Measurements from ENCODE around the gene GPR142.

GPR142 gene

GRCh38 chr17:74344658-74345057, 22.6 kb upstream of the GPR142 start:
- DNase-seq (ENCODE audit: low read depth in 4 of 4, low spot score in 1 of 4), result no peak

GRCh38 chr17:74345433-74346241, 21.7 kb upstream of the GPR142 start:
- DNase-seq (ENCODE audit: low read depth in 4 of 4, low spot score in 1 of 4), result no peak

GRCh38 chr17:74347646-74348045, 19.7 kb upstream of the GPR142 start:
- no peak for DNase-seq (ENCODE audit: low read depth in 4 of 4, low spot score in 1 of 4)

- DNase-seq (ENCODE audit: low read depth in 4 of 4, low spot score in 1 of 4), result no peak
Measured at GRCh38 chr17:74349120-74349519, 18.2 kb upstream of the GPR142 start.

DNA sequence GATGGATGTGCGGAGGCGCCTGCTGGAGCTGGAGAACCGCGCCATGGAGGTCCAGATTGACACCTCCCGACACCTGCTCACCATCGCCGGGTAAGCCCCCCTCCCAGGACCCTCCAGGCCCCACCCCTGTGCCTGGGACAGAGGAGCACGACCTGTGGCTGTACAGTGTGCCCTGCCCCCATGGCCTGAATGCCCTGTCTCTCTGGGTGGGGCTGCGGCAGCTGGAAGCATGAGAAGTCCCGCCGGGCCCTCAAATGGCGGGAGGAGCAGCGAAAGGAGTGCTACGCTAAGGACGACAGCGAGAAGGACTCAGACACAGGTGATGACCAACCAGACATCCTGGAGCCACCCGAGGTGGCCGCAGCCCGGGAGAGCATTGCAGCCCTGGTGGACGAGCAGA, 16.8 kb upstream of the GPR142 start:
- DNase-seq (ENCODE audit: low read depth in 4 of 4, low spot score in 1 of 4), result no peak

- no peak for DNase-seq (ENCODE audit: low read depth in 4 of 4, low spot score in 1 of 4)
Measured at GRCh38 chr17:74351552-74352210, 15.6 kb upstream of the GPR142 start.

DNA sequence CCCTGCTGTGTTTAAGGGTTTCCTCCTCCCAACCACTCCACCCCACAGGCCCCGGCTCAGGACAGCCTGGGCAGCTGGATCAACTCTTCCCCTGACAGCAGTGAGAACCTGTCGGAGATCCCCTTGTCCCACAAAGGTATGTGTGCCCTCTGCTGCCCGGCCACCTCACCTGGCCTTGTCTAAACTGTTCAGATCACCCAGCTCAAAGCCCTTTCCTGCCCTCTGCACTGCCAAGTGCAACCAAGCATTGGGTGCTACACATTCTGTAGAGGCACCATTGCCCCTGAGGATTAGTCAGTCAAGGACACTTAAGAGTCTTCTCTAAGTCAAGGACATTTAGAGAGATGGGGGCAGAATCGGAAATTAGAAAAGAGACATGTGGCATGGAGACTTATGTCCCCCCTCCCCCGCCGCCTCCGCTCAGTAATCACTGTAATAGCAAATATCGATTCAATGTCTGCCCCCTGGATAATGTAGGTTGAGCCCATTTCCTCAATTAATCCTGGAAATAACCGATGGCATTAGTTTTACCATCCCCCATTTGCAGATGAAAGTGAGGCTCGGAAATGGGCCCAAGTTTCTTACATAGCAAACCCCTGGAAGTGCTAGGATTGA, 13.8 kb upstream of the GPR142 start:
- no peak for DNase-seq (ENCODE audit: low read depth in 4 of 4, low spot score in 1 of 4)

GRCh38 chr17:74354123-74354522, 13.2 kb upstream of the GPR142 start:
- DNase-seq (ENCODE audit: low read depth in 4 of 4, low spot score in 1 of 4), result peak in 2 of 4 experiments; percentile 46 to 60

DNA sequence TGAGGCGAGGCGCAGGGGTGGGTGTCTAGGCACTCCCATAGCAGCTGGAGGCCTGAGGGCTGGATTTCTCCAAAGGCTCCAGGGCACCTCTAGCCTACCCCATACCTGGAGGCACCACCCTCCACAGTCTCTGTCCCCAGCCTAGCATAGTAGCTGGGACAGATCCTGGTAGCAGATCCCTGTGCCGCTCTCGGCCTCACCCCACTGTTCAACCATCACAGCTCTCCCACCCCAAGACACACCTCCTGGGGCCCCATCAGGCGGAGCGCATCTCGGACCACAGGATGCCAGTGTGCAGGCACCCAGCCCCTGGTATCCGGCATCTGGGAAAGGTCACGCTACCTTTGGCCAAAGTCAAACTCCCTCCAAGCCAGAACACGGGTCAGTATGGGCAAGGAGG, 12.7 kb upstream of the GPR142 start:
- no peak for DNase-seq (ENCODE audit: low read depth in 4 of 4, low spot score in 1 of 4)

GRCh38 chr17:74355065-74355464, 12.2 kb upstream of the GPR142 start:
- no peak for DNase-seq (ENCODE audit: low read depth in 4 of 4, low spot score in 1 of 4)

DNA sequence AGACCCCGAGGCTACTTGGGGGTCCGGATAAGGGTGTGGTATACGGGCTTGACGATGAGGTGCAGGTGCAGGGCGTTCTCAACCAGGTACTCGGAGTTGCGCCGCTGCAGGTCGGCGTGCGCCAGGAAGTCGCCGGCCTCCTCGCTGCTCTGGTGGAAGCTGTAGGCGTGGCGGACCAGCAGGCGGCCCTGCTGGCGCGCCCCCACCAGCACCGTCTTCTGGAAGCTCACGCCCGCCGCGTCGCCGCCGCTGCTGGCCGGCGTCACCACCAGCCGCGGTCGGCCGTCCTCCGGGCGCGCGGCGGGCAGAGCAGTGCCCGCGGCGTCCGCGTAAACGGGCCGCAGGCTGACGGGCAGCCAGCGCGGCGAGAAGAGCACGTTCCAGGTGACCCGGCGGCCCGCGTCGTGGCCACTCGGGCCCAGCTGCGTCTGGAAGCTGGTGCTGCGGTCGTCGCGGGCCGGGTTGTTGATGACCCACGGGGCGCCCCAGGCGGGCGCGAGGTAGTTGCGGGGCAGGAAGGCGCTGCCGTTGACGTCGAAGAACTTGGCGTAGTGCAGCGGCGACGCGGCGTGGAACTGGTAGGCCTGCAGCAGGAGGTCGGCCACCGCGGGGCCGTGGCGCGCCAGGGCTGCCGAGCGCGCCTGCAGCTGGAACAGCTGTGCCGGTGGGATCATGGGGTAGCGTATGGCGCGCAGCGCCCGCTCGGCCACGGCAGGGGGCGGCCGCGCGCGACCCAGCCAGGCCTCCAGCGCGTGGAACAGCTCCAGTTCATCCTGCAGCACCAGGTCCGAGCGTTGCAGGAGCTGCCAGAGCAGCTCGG, 10.4 kb upstream of the GPR142 start:
- no peak for DNase-seq (ENCODE audit: low read depth in 4 of 4, low spot score in 1 of 4)

- no peak for DNase-seq (ENCODE audit: low read depth in 4 of 4, low spot score in 1 of 4)
Measured at GRCh38 chr17:74357466-74357809, 9.9 kb upstream of the GPR142 start.

- no peak for DNase-seq (ENCODE audit: low read depth in 4 of 4, low spot score in 1 of 4)
Measured at GRCh38 chr17:74358697-74359096, 8.6 kb upstream of the GPR142 start.

GRCh38 chr17:74359916-74360315, 7.4 kb upstream of the GPR142 start:
- DNase-seq (ENCODE audit: low read depth in 4 of 4, low spot score in 1 of 4), result no peak

GRCh38 chr17:74360899-74361229, 6.4 kb upstream of the GPR142 start:
- no peak for DNase-seq (ENCODE audit: low read depth in 4 of 4, low spot score in 1 of 4)

DNA sequence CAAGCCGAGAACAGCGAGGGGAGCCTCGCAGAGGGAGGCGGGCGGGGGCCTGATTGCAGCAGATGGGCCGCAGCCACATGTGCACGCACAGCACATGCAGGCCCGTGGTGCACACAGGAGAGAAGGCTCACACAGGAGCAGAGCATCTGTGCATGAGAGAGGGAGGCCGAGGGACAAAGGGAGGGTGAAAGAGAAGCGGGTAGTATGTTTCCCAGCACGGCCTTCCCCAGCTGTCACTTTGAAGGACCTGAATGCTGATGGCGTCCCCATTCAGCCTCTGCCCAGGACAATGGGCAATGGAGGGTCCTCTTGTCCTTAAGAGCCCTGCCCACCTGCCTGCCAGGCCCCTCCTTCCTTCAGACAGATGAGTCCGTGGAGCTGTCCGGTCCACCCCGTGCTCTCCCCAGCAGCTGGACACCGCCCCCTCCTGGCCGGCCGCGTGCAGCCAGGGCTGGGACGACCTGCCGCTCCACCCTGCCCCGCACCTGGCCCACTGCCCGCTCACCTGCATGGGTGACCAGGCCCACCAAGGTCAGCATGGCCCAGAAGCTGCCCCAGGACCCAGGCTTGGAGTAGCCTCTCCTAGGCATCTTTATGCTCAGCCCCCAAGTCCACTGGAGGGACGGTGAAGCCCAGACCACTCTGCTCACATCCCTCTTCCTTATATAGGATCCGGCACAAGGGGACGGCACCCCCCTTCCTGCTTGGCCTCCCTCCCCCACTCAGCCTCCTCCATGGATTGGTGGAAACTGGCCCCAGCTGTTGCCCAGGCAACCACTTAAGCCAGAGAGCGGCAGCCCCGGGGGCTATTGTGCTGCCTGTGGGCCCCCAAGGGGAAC, 5.9 kb upstream of the GPR142 start, which contains the start of gene BTBD17:
Gene BTBD17 (minus strand): TSS at position 639 of the 839 bp plus-strand sequence. CDS start 49 bp downstream, at position 590.
- no peak for DNase-seq (ENCODE audit: low read depth in 4 of 4, low spot score in 1 of 4)

- DNase-seq (ENCODE audit: low read depth in 4 of 4, low spot score in 1 of 4), result no peak
Measured at GRCh38 chr17:74362069-74362405, 5.3 kb upstream of the GPR142 start.

- DNase-seq (ENCODE audit: low read depth in 4 of 4, low spot score in 1 of 4), result no peak
Measured at GRCh38 chr17:74362810-74363498, 4.4 kb upstream of the GPR142 start.

DNA sequence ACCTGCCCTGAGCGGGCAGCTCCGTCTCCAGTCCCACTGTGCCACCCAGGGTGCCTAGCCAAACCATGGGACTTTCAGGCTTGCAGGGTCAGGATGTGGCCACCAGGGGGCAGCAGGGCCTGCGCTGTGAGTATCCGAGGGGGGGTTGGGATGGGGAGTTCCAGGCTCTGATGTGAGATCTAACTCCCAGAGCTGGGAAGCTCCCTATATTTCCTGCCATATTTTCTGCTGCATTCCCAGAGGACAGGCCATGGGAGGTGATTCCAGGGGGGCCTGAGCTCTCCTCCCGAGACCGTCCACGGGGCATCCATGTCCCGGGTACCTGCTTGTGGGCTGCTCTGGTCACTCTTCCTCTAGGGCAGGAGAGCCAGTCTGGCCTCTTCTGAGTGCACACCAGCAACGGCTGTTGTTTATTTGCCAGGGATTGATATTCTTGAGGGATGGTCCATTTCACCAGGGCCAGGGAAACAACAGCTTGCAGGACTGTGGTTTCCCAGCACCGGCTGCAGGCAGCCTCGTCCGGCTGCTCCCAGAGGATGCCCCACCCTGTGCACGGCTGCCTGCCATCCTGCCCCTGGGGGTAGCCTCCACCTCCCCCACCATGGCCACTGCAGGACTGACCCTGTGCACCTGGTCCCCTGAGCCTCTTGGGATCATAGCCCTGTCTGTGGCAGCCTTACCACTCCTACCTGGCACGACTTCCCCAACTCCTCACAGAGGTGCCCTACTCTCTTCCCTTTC, 1.2 kb downstream of the GPR142 start:
- peak; percentile 59 to 68 (median 62) for DNase-seq (ENCODE audit: low read depth in 4 of 4, low spot score in 1 of 4)
